Measurements from ENCODE around the gene AIFM2. TPM values are rescaled to one million over a fixed set of nuclear protein-coding genes. Genes with fewer than 3 reads are reported as not detected.

The AIFM2 gene
- total RNA-seq, 1 donor from 2014 or later: 10.6 TPM

DNA sequence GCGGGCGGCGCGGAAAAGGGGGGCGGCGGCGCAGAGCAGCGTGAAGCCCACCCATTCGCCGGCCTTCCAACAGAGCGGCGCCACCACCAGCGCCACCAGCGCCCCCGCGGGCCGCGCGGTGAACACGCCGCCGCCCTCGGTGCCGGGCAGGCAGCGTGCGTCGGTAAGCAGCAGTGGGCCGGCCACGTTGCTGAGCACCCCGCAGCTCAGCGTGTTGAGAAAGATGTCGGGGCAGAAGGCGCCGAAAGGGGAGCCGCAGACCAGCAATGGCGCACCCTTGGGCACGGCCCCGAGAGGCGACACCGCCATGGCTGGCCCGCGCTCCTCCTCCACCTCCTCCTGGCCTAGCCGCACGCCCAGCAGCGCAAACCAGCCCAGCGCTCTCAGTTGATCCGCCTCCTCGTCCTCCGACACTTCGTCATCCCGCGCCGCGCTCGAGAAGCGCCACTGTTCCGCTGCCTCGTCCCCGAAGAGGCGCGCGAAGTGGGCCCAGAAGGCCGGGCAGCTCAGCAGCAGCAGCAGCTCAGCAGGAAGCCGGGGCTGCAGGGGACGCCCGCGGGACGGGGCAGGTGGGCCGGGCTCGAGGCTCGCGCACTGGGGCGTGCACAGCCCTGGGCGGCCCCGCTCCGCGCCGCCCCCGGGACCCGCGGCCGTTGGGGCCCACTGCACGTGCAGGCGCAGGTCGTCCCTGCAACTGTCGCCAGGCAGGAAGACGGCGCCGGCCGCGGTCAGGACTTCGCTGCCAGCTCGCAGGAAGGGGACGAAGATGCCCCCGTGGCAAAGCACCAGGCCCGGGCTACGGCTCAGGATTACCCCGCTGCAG is 13.3 kb upstream of the AIFM2 start:
- Histone ChIP-seq H3K4me1 (peaks cover 29% of the 10 kb centered on the region), H3K27ac (peak overlapping the region; percentile 94), H3K36me3 (peaks cover 0 to 21% of the 10 kb centered on the region in 2 donors), H3K9me3 (no peaks in the 10 kb centered on the region), H3K27me3 (no peaks in the 10 kb centered on the region), H3K4me3 (peak overlapping the region; percentile 76 to 89)
- TF ChIP-seq POLR2AphosphoS5 (IDR thresholded peaks at IDR 0.05; ENCODE audit: insufficient read depth in 1 of 2, low read depth in 1 of 2): no peak
- TF ChIP-seq, protein P1, sequence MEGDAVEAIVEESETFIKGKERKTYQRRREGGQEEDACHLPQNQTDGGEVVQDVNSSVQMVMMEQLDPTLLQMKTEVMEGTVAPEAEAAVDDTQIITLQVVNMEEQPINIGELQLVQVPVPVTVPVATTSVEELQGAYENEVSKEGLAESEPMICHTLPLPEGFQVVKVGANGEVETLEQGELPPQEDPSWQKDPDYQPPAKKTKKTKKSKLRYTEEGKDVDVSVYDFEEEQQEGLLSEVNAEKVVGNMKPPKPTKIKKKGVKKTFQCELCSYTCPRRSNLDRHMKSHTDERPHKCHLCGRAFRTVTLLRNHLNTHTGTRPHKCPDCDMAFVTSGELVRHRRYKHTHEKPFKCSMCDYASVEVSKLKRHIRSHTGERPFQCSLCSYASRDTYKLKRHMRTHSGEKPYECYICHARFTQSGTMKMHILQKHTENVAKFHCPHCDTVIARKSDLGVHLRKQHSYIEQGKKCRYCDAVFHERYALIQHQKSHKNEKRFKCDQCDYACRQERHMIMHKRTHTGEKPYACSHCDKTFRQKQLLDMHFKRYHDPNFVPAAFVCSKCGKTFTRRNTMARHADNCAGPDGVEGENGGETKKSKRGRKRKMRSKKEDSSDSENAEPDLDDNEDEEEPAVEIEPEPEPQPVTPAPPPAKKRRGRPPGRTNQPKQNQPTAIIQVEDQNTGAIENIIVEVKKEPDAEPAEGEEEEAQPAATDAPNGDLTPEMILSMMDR (IDR thresholded peaks at IDR 0.05): peak in 2 of 3 experiments; percentile 31 to 50
- intact Hi-C loops (cut with DNase I): loop anchor here (1.0 kb wide), 1 partner anchor 24 kb away; the partner anchor contains the start of gene SAR1A
- no peak for DNase-seq (ENCODE audit: extremely low spot score in 2 of 2)

DNA sequence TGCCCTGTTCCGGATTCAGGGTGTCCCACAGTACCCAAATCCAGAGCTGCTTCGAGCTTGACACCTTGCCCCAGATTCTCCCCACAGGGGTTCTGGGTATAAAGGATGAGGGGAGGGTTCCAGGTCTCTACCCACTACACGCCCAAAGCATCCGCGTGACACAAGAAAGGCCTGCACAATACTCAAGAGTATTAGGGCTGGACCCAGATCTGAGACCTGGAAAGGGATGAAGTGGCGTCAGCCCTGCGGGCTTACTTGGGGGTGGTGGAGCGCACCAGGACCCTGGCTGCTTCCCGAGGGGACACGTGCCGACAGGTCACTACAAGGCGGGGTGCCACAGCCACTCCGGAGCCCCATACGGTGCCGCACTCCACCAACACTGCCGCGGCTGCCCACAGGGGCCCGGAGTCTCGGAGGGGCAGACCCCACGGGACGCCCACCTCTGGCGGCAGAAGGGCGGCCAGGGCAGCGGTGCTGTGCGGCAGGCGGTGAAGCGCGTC is 12.6 kb upstream of the AIFM2 start:
- no peaks in the 10 kb centered on the region for H3K9me3 ChIP-seq
- TF ChIP-seq, protein P1 (IDR thresholded peaks at IDR 0.05): no peak
- TF ChIP-seq POLR2AphosphoS5 (IDR thresholded peaks at IDR 0.05; ENCODE audit: insufficient read depth in 1 of 2, low read depth in 1 of 2): no peak
- TF ChIP-seq POLR2A (IDR thresholded peaks at IDR 0.05): no peak
- no peaks in the 10 kb centered on the region for H3K27me3 ChIP-seq
- peak overlapping the region; percentile 76 to 89 for H3K4me3 ChIP-seq
- intact Hi-C loops (cut with DNase I): no loop called here
- peak overlapping the region; percentile 94 for H3K27ac ChIP-seq
- H3K36me3 ChIP-seq: peaks cover 0 to 16% of the 10 kb centered on the region in 2 donors
- H3K4me1 ChIP-seq: peaks cover 29% of the 10 kb centered on the region
- DNase-seq (ENCODE audit: extremely low spot score in 2 of 2): no peak

DNA sequence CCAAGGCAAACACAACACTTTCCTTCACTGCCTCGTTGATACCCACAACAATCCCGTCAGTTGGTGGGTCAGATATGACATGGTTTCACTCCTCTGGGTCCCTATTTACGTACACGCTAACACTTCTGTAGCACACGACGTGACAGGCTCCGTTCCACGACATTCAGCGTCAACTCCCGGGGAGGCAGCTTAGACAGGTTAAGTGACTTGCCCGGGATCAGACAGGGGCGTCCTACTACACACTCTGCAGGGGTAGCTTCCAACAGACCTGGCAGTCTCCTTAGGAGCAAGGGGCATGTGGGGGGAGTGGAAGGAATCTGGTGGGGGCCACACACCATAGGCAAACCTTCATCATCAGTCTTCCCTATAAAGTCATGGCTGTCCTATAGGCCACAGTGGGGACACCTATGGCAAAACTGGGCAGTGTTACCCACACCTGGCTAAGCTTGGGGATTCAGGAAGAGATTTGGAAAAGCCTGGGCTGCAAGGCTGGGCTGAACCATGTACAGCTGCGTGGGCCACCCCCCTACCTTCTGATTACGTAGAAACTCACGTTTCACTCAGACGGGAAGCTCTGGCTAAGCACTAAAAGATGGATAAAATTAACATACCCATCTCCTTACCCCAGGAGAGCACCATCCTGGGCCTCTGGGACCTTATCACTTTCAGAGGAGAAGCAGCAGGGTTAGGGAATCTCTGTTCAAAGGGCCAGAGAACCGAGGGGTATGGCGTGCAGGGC is 11.9 kb upstream of the AIFM2 start:
- no peak for DNase-seq (ENCODE audit: extremely low spot score in 2 of 2)
- H3K4me3 ChIP-seq: peak overlapping the region; percentile 76 to 89
- intact Hi-C loops (cut with DNase I): no loop called here
- H3K9me3 ChIP-seq: no peaks in the 10 kb centered on the region
- H3K27ac ChIP-seq: peak overlapping the region; percentile 94
- peaks cover 29% of the 10 kb centered on the region for H3K4me1 ChIP-seq
- peaks cover 0 to 14% of the 10 kb centered on the region in 2 donors for H3K36me3 ChIP-seq
- no peak for TF ChIP-seq POLR2AphosphoS5 (IDR thresholded peaks at IDR 0.05; ENCODE audit: insufficient read depth in 1 of 2, low read depth in 1 of 2)
- TF ChIP-seq, protein P1 (IDR thresholded peaks at IDR 0.05): no peak
- no peak for TF ChIP-seq POLR2A (IDR thresholded peaks at IDR 0.05)
- no peaks in the 10 kb centered on the region for H3K27me3 ChIP-seq

DNA sequence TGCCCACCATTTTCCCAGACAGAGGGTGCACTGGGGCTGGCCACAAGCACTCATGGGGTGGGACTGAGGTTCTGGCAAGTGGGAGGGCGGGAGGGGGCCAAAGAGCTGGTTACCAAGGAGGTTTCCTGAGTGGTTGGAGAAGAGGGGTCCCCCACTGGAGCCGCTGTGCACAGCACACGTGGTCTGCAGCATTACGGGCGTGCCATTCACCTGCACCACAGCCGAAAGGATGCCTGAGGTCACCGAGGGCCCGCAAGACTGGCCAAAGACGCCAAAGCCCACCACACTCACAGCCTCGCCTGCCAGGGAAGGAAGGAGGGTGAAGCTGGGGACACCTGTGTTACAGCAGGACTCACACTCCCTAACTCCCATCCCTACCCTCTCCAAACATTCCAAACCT is 9.9 kb upstream of the AIFM2 start:
- no peak overlapping the region for H3K27ac ChIP-seq
- intact Hi-C loops (cut with DNase I): no loop called here

More for the DNA sequence above, 9.9 kb upstream of the AIFM2 start:
- Histone ChIP-seq H3K9me3 (no peaks in the 10 kb centered on the region), H3K36me3 (peaks cover 0 to 10% of the 10 kb centered on the region in 2 donors), H3K27me3 (no peaks in the 10 kb centered on the region), H3K4me1 (peaks cover 37% of the 10 kb centered on the region), H3K4me3 (no peak overlapping the region)
- no peak for DNase-seq (ENCODE audit: extremely low spot score in 2 of 2)
- TF ChIP-seq POLR2AphosphoS5 (IDR thresholded peaks at IDR 0.05; ENCODE audit: insufficient read depth in 1 of 2, low read depth in 1 of 2): no peak
- TF ChIP-seq, protein P1 (IDR thresholded peaks at IDR 0.05): no peak
- TF ChIP-seq POLR2A (IDR thresholded peaks at IDR 0.05): no peak
